Lower lobe of right lung (tissue), 2 donors: Measurements from ENCODE around the gene UBAC2. TPM values are rescaled to one million over a fixed set of nuclear protein-coding genes. Genes with fewer than 3 reads are reported as not detected.
A peak's percentile ranks its signal among the peaks of the same experiment; 100 is the strongest.

Source experiments
- ATAC-seq, 2 donors: fragments of 200-7000 bp; cut with Tn5 transposase; one replicate each; pipeline ENCODE4 v1.9.1; 2020 to 2022; ENCODE audit warnings: mild to moderate bottlenecking in 2 of 2, moderate library complexity in 2 of 2
- DNase-seq: peaks from one replicate; pipeline ENCODE4 v3.0.0-alpha.2; 2020
- H3K27ac ChIP-seq: fragments of 200-600 bp; one replicate; pipeline ENCODE4 v1.8.0; 2022
- H3K27me3 ChIP-seq: fragments of 200-600 bp; one replicate; pipeline ENCODE4 v1.8.0; 2022; ENCODE audit warnings: low read depth
- H3K36me3 ChIP-seq: fragments of 200-600 bp; one replicate; pipeline ENCODE4 v1.8.0; 2022; ENCODE audit warnings: mild to moderate bottlenecking
- H3K4me1 ChIP-seq: fragments of 200-600 bp; one replicate; pipeline ENCODE4 v1.8.0; 2022
- H3K4me3 ChIP-seq: fragments of 200-600 bp; one replicate; pipeline ENCODE4 v1.8.0; 2022; ENCODE audit warnings: mild to moderate bottlenecking
- H3K9me3 ChIP-seq: fragments of 200-600 bp; one replicate; pipeline ENCODE4 v1.8.0; 2022
- CTCF ChIP-seq: fragments of 200-600 bp; IDR thresholded peaks from one replicate; pipeline ENCODE4 v1.8.0; 2022; ENCODE audit warnings: antibody characterized with exemption, mild to moderate bottlenecking
- intact Hi-C: fragments of 100-400 bp; cut with DNase I; formaldehyde crosslinking; loops from one replicate; pipeline ENCODE4 v1.11.0; 2022
- total RNA-seq: library from RNA; stranded (reverse); fragmentation: NEBNext Ultra II Directional; extraction: Animal tissue kit (Norgen Biotek cat#: 25700); gene quantifications from one replicate; pipeline ENCODE4 v1.2.1, GENCODE V29; 2021
- donor health status: DM: no; HTN: yes; CAD: no; lungs with severe emphysema.

The UBAC2 gene
- total RNA-seq, 1 donor from 2014 or later: 44.5 TPM

DNA sequence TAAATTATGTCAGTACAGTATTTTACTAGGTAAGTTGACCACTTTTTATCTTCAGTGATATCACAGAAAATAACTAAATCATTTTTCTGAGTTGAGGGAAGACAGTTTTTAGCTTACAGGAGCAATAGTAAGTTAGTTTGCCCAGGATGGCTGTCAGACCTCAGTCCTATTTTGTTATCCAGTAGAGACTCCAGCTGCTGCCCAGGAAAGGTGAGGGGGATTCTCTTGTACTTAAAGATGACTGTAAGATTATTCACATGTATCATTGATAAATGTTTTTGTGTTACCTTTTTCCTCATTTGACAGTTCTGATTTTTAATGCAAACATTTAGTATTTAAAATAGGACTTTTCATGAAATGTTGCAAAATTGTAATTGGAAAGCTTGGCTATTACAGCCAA, 121.1 kb downstream of the UBAC2 start:
- intact Hi-C loops: no loop called here
- peaks cover 40% of the 10 kb centered on the region for H3K4me1 ChIP-seq
- peaks cover 11% of the 10 kb centered on the region for H3K36me3 ChIP-seq
- DNase-seq (no peak), ATAC-seq (no peak)
- no peak for TF ChIP-seq CTCF
- no peaks in the 10 kb centered on the region for H3K9me3 ChIP-seq
- no peaks in the 10 kb centered on the region for H3K27me3 ChIP-seq
- no peak overlapping the region for H3K27ac ChIP-seq
- H3K4me3 ChIP-seq: no peak overlapping the region

GRCh38 chr13:99322297-99323103, 121.8 kb downstream of the UBAC2 start:
- peak; percentile 79 to 85 for ATAC-seq
- intact Hi-C loops: no loop called here
- peak overlapping the region; percentile 42 for H3K27ac ChIP-seq

DNA sequence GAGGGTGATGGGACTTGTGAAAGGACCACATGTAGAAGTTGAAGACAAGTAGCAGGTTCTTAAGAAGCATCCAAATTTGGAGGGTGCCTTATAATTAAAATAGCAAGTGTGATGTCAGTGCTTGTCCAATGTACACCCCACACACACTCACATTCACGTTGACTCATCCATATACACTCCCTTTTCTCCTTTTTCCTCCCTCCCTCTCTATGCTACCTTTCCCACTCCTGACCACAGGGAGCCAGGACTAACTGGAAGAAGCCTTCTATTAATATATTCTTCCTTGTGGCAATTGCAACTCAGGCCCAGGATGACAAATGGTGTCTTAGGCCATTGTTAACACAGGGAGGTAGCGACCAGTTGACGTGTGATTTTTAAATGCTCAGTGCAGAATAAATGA, 122.8 kb downstream of the UBAC2 start:
- TF ChIP-seq CTCF: no peak
- H3K4me1 ChIP-seq: peaks cover 33% of the 10 kb centered on the region

More at GRCh38 chr13:99322297-99323103, 121.8 kb downstream of the UBAC2 start:
- peaks cover 11% of the 10 kb centered on the region for H3K36me3 ChIP-seq
- H3K4me3 ChIP-seq: no peak overlapping the region
- DNase-seq: no peak
- H3K27me3 ChIP-seq: no peaks in the 10 kb centered on the region
- peaks cover 33% of the 10 kb centered on the region for H3K4me1 ChIP-seq
- H3K9me3 ChIP-seq: no peaks in the 10 kb centered on the region
- no peak for TF ChIP-seq CTCF

DNA sequence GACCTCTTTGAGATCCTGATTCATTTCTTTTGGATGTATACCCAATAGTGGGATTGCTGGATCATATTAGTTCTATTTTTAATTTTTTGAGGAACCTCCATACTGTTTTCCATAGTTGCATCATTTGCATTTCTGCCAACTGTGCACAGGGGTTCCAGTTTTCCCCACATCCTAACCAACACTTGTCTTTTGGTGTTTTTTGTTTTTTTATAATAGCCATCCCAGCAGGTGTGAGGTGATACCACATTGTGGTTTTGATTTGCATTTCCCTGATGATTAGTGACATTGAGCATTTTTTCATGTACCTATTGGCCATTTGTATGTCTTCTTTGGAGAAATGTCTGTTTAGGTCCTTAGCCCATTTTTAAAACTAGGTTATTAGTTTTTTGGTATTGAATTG, 125.4 kb downstream of the UBAC2 start:
- intact Hi-C loops: no loop called here
- no peak overlapping the region for H3K4me3 ChIP-seq
- ATAC-seq: no peak

More for the DNA sequence above, 122.8 kb downstream of the UBAC2 start:
- ATAC-seq: no peak
- Histone ChIP-seq H3K27ac (no peak overlapping the region), H3K27me3 (no peaks in the 10 kb centered on the region), H3K36me3 (peaks cover 11% of the 10 kb centered on the region), H3K9me3 (no peaks in the 10 kb centered on the region), H3K4me3 (no peak overlapping the region)
- intact Hi-C loops: no loop called here
- no peak for DNase-seq

GRCh38 chr13:99327126-99327525, 126.5 kb downstream of the UBAC2 start:
- intact Hi-C loops: no loop called here
- Histone ChIP-seq H3K27ac (no peak overlapping the region), H3K4me3 (no peak overlapping the region), H3K9me3 (no peaks in the 10 kb centered on the region), H3K36me3 (peaks cover 6% of the 10 kb centered on the region), H3K4me1 (peaks cover 12% of the 10 kb centered on the region), H3K27me3 (no peaks in the 10 kb centered on the region)
- DNase-seq (no peak), ATAC-seq (no peak)
- no peak for TF ChIP-seq CTCF

More for the DNA sequence above, 125.4 kb downstream of the UBAC2 start:
- no peaks in the 10 kb centered on the region for H3K27me3 ChIP-seq
- peaks cover 6% of the 10 kb centered on the region for H3K36me3 ChIP-seq
- DNase-seq: no peak
- H3K27ac ChIP-seq: no peak overlapping the region
- peaks cover 23% of the 10 kb centered on the region for H3K4me1 ChIP-seq
- H3K9me3 ChIP-seq: no peaks in the 10 kb centered on the region
- no peak for TF ChIP-seq CTCF
